GM18526 (cell line): ENCODE data around the gene CYP1A2.
A peak's percentile ranks its signal among the peaks of the same experiment; 100 is the strongest.

Source experiments
- POLR2A ChIP-seq: IDR thresholded peaks from 3 replicates; pipeline ENCODE4 v1.6.1; 2011; ENCODE audit not compliant: insufficient read length; ENCODE audit errors: extremely low read depth

CYP1A2 gene

DNA sequence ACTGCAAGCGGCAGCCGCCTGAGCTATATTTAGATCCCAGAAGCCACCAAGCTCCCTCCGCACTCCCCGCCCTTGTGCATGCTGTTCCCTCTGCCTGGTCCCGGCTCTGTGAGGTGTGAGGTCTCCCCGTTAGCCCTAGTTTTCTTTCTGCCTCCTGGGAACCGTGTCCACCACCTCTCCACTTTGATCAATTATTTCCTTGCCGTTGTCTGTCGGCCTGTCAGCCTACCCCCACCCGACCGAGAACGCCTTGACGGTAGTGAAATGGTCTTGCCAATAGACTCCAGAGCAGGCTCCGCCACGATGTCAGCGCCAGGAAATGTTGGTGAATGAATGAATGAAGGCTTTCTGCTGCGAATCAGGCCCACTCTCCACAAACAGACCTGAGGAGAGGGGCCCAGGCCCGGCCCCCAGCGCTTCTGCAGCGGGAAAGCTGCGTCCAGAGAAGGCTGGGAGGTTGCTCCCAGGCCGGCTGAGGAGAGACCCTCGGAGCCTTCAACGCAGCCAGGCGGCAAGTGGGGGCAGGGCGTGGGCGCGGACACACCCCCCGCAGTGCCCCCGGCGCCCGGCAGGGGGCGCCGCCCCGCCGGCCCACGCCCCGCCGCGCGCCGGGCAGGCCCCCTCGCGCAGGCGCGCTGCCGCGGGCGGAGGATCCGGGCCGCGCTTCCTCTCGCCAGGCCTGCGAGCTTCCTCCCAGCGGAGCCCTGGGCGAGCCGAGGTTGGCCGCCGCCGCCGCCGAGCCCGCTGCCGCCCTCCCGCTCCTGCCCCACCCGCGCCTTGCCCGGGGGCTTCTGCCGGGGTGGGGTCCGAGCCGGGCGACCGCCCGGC is 33.0 kb downstream of the CYP1A2 start, which contains the start of gene CSK:
CSK (plus strand) TSS at position 650 of the 828 bp plus-strand sequence. CDS start 16,218 bp downstream, outside the sequence.
- TF ChIP-seq POLR2A, result peak; percentile 67

GRCh38 chr15:74782259-74783071 is 33.8 kb downstream of the CYP1A2 start:
- TF ChIP-seq POLR2A, result no peak

DNA sequence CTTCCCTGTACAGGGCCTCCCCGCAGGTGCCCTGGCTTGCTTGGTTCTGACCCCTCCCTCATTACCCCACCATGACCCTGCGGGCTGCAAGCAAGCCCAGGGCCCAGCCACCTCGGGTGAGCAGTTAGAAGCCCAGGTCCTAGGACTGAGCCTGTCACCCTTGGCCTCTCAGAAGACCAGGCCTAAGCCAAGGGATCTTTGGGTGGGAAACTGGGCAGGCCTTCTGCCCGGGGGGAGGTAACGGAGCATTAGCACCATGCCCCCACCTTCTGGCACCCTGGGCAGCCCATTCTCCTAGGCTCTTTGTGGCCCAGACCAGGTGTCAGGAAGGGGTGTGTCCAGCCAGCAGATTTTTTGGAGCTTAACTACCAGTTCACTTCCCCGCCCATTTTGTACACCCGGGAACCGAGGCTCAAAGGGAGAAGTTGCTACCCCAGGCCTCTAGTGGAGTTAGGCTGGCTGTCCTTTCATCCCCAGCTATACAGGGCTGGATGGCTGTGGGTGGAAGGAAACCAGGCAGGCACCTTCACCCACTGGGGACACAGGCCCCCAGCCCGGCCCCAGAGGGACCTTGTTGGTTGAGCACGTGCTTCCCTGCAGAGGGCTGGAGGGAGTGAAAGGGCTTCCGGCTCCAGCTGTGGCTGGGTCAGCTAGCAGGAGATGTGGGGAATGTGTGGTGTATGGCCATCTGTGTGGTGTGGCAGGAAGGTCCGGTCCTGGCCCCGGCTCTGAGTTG is 34.6 kb downstream of the CYP1A2 start:
- TF ChIP-seq POLR2A, result no peak

- peak; percentile 23 for TF ChIP-seq POLR2A
These were observed 35.1 kb downstream of the CYP1A2 start for GRCh38 chr15:74783808-74784175.

DNA sequence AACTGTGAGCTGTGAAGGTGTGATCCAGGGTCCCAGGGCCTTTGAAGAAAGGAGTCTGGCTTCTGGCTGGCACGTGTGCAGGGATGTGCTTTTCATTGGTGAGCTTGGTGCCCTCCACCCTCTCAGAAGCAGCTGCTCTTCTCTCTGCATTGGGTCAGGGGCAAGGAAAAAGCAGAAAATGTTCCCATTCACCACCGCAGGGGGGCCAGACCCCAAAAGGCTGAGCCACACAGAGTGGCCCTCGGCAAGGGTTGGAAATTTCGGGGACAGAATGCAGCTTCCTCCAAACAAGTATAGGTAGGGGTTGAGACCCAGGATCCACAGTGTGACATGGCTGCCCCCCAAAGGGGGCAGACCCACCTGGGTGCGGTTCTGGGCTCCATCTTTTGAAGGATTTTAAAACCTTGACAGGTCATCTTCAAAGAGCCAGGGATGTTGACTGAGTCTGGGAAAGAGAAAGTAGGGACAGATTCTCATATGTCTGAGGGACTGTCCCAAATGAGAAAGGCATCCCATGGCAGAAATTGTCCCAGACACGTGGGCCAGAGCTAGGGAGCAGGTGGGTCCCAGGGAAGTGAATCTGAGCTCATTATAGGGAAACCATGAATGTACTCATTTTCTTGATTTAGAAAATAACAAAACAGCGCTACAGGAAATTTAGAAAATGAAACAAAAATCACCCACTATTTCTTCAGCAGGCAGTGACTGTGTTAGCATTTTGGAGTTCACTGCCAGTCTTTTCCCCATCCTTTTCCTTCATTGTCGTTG is 36.0 kb downstream of the CYP1A2 start:
- TF ChIP-seq POLR2A, result no peak

GRCh38 chr15:74785194-74786032 is 36.8 kb downstream of the CYP1A2 start:
- TF ChIP-seq POLR2A, result peak; percentile 31

DNA sequence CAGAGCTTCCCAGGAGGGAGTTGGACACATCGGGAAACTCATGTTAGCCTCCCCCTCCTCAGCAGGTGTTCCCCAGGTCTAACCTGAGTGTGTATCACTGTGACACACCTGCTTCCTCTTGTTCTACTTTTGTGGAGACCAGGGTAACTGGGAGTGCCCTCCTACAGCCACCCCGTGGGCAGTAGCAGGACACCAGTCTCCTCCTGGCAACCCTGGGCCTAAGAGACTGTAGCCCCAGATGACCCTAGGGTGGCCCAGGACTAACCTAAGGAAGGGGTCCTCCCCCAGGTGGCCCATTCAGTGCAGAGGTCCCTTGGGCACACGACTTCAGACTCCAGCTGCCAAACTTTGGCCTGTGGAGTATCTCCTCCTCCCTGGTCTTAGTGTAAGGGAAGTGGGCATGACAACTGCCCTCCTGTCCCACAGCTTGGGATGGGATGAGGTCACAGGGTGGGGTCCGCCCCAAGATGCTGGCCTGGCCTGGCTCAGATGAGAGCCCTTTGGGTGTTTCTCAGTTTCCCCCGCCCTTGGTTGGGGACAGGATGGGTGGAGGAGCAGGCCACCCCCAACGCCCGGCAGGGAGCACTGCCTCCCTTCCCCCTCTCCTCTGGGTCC is 38.0 kb downstream of the CYP1A2 start:
- TF ChIP-seq POLR2A, result no peak

GRCh38 chr15:74787251-74788041 is 38.8 kb downstream of the CYP1A2 start:
- peak; percentile 18 for TF ChIP-seq POLR2A

- no peak for TF ChIP-seq POLR2A
These were observed 39.5 kb downstream of the CYP1A2 start for GRCh38 chr15:74788042-74788682.

DNA sequence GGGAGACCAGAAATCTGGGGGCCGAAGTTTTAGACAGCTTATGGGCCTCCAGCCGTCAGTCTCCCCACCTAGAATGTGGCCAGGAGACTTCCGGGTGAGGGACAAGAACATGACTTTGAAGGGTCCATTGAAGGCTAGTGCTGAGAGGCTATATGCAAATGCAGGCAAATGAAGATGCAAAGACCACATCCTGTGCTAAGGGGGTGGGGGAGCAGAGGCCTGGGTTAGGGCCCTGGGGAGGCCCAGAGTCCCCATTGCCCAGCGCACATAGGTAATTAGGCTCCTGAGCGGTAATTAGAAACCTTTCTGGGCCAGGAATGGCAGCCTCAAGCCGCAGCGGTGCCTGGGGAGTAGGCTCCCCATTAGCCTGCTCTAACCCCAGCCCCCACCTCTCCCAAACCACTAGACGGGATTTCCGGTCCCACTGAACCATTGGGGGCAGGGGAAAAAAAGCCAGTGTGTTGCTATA is 40.1 kb downstream of the CYP1A2 start:
- peak; percentile 82 for TF ChIP-seq POLR2A

DNA sequence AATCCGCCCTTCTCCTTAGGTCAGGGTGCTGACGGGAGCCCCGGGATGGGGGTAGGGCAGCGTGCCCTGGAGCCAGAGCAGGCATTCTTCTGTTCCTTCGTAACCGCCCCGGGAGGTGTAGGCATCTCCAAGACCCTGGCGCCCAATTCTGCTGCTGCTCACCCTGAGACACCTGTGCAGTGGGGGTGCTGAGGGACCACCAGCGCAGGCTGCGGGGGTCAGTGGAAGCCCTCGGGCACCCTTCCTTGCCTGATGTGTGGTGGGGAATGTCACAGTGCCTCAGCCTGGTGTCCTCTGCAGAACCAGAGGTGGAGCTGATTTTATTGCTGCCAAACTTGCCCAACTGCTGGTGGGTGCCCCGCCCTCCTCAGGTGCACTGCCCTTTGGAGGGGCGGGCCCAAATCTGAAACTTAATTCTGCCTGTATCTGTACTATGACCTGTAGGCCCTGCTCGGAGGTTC is 40.6 kb downstream of the CYP1A2 start:
- TF ChIP-seq POLR2A, result peak; percentile 74

- no peak for TF ChIP-seq POLR2A
These were observed 41.1 kb downstream of the CYP1A2 start for GRCh38 chr15:74789741-74790079.
